ENCODE results near the gene RCSD1.

DNA sequence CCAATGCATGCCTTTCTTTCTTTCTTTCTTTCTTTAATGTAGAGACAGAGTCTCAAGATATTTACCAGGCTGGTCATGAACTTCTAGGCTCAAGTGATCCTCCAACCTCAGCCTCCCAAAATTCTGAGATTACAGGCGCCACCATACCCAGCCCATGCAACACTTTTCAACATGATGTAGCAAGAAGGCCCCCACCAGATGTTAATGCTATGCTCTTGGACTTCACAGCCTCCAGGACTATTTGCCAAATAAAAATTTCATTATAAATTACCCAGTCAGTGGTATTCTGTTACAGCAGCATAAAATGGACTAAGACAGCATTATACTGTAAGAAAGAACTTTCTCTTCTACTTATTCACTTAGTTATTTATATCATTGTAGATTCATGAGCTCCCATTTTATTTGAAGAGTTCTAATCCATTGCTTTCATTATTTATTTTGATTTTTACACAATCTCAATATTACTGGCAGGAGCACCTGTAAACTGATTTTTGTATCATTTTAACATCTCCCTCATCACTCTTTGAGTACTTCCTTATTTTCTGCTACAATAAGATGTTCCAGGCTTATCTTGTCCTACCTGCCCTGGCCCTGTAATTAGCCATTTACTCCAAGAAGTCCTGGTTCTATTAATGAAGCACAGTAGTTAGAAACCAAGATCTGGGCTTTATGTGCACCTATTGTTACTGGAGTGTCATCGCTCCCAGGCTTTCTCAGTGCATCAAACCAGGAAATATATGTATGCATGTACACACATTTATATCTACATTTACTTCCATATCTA, 4.8 kb upstream of the RCSD1 start:
- no peak for TF ChIP-seq TOX (CRISPR knock-in tag; IDR thresholded peaks at IDR 0.05; ENCODE audit: borderline replicate concordance)
- no peak for TF ChIP-seq CREB5 (CRISPR knock-in tag; IDR thresholded peaks at IDR 0.05; ENCODE audit: low read depth)
- no peak for TF ChIP-seq TCF4 (CRISPR knock-in tag; IDR thresholded peaks at IDR 0.05; ENCODE audit: borderline replicate concordance)
- TF ChIP-seq ZFP3 (CRISPR knock-in tag; IDR thresholded peaks at IDR 0.05), result no peak
- TF ChIP-seq, protein P1, sequence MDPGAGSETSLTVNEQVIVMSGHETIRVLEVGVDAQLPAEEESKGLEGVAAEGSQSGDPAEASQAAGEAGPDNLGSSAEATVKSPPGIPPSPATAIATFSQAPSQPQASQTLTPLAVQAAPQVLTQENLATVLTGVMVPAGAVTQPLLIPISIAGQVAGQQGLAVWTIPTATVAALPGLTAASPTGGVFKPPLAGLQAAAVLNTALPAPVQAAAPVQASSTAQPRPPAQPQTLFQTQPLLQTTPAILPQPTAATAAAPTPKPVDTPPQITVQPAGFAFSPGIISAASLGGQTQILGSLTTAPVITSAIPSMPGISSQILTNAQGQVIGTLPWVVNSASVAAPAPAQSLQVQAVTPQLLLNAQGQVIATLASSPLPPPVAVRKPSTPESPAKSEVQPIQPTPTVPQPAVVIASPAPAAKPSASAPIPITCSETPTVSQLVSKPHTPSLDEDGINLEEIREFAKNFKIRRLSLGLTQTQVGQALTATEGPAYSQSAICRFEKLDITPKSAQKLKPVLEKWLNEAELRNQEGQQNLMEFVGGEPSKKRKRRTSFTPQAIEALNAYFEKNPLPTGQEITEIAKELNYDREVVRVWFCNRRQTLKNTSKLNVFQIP (CRISPR knock-in tag; IDR thresholded peaks at IDR 0.05; ENCODE audit: borderline replicate concordance, low read depth), result no peak
- TF ChIP-seq BACH2 (CRISPR knock-in tag; IDR thresholded peaks at IDR 0.05; ENCODE audit: borderline replicate concordance), result no peak
- no peak for TF ChIP-seq CSDC2 (CRISPR knock-in tag; IDR thresholded peaks at IDR 0.05)
- TF ChIP-seq ZNF565 (CRISPR knock-in tag; conservative IDR thresholded peaks at IDR 0.05; ENCODE audit: low read depth), result no peak
- TF ChIP-seq PPARA (CRISPR knock-in tag; IDR thresholded peaks at IDR 0.05; ENCODE audit: borderline replicate concordance), result no peak
- no peak for TF ChIP-seq SNAI2 (CRISPR knock-in tag; IDR thresholded peaks at IDR 0.05)
- TF ChIP-seq ZFP30 (CRISPR knock-in tag; IDR thresholded peaks at IDR 0.05), result no peak
- no peak for TF ChIP-seq RARB (CRISPR knock-in tag; IDR thresholded peaks at IDR 0.05)

Data from SK-N-SH treated with all-trans-retinoic acid at 6 μM for 48 hours (cell line).